ENCODE measurements around the gene ZXDC. TPM values are rescaled to one million over a fixed set of nuclear protein-coding genes. Genes with fewer than 3 reads are reported as not detected.

The ZXDC gene
- total and polyA plus RNA-seq, 9 donors = 14.4 to 47.3 (median 32.7) TPM

- DNase-seq = no peak
- 88 to 92% (median 92%) methylated on average over 1 of the region's 1 CpG for WGBS, 3 donors
- intact Hi-C loops (cut with DNase I) = no loop called here
- TF ChIP-seq POLR2A (IDR thresholded peaks at IDR 0.05) (no peak), EP300 (IDR thresholded peaks at IDR 0.05) (no peak)
- TF ChIP-seq, protein P1, sequence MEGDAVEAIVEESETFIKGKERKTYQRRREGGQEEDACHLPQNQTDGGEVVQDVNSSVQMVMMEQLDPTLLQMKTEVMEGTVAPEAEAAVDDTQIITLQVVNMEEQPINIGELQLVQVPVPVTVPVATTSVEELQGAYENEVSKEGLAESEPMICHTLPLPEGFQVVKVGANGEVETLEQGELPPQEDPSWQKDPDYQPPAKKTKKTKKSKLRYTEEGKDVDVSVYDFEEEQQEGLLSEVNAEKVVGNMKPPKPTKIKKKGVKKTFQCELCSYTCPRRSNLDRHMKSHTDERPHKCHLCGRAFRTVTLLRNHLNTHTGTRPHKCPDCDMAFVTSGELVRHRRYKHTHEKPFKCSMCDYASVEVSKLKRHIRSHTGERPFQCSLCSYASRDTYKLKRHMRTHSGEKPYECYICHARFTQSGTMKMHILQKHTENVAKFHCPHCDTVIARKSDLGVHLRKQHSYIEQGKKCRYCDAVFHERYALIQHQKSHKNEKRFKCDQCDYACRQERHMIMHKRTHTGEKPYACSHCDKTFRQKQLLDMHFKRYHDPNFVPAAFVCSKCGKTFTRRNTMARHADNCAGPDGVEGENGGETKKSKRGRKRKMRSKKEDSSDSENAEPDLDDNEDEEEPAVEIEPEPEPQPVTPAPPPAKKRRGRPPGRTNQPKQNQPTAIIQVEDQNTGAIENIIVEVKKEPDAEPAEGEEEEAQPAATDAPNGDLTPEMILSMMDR (IDR thresholded peaks at IDR 0.05) = no peak
- Histone ChIP-seq H3K9me3 (no peaks in the 10 kb centered on the region), H3K4me1 (ENCODE audit: insufficient read depth) (no peaks in the 10 kb centered on the region), H3K36me3 (no peaks in the 10 kb centered on the region), H3K27me3 (no peaks in the 10 kb centered on the region), H3K27ac (no peak overlapping the region), H3K4me3 (no peak overlapping the region)
Measured at GRCh38 chr3:126502656-126503055, 27.0 kb upstream of the ZXDC start.

DNA sequence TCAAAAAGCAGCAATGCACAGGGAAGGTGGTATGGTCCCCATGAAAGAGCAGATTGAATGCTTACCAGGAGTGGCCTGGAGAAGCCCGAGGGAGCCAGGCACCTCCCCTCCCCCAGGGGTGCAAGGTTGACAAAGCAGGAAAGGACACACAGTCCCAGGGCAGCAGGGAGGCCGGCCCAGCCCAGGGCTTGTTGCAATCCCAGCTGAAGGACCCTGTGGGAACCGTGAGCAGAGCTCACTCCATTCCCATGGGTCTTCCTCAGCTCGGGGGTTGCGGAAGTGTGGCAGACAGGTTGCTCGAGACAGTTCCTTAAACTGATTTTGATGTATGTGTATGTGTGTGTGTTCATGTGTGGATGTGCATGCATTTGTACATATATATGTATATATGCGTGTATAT is 26.0 kb upstream of the ZXDC start:
- no peaks in the 10 kb centered on the region for H3K4me1 ChIP-seq (ENCODE audit: insufficient read depth)
- intact Hi-C loops (cut with DNase I) = no loop called here
- H3K27ac ChIP-seq = no peak overlapping the region
- DNase-seq = no peak
- H3K27me3 ChIP-seq = no peaks in the 10 kb centered on the region
- no peaks in the 10 kb centered on the region for H3K9me3 ChIP-seq
- WGBS, 3 donors = 51 to 56% (median 53%) methylated on average over 7 of the region's 7 CpGs
- TF ChIP-seq, protein P1 (IDR thresholded peaks at IDR 0.05) = no peak
- TF ChIP-seq POLR2A (IDR thresholded peaks at IDR 0.05) = no peak
- no peak for TF ChIP-seq EP300 (IDR thresholded peaks at IDR 0.05)
- no peak overlapping the region for H3K4me3 ChIP-seq
- no peaks in the 10 kb centered on the region for H3K36me3 ChIP-seq

DNA sequence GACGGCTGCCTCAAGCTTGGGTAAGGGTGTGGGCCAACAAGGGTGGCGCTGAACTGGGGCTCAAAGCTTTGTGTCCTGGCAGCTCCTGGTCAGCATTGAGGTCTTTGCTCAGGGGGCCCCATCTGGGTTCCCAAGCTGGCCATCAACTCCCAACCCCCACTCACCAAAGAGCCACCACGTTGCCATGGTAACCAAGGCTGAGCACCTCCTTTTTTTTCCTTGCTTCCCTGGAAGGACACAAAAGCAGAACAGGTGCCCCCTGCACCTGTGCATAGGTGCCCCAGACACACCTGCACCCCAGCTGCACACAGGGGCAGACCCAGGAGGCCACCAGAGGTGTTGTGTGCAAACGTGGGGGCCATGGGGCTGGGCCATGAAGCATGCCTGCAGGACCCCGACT is 25.4 kb upstream of the ZXDC start:
- Histone ChIP-seq H3K27me3 (no peaks in the 10 kb centered on the region), H3K9me3 (no peaks in the 10 kb centered on the region), H3K27ac (no peak overlapping the region), H3K36me3 (no peaks in the 10 kb centered on the region), H3K4me1 (ENCODE audit: insufficient read depth) (no peaks in the 10 kb centered on the region), H3K4me3 (no peak overlapping the region)
- no peak for TF ChIP-seq POLR2A (IDR thresholded peaks at IDR 0.05)
- no peak for TF ChIP-seq EP300 (IDR thresholded peaks at IDR 0.05)
- TF ChIP-seq, protein P1 (IDR thresholded peaks at IDR 0.05) = no peak
- DNase-seq = no peak
- WGBS, 3 donors = 62 to 75% (median 73%) methylated on average over 5 of the region's 5 CpGs
- intact Hi-C loops (cut with DNase I) = no loop called here

DNA sequence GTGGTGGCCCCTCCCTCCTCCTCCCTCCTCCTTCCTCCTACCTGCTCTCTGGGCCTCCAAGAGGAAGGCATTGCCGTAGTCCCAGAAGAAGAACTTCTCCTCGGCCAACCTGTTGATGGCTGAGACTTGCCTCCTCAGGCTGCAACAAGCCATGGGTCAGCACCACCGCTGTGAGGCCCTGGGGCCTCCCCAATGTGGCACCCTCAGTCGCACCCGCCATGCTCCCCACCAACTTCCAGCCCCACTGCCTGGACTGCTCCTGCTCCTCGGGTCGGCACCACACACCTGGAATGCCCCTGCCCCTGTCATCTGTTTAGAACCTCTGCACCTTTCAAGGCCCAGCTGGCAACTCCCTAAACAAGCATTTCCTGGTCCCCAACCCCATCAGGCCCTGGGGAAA is 24.3 kb upstream of the ZXDC start:
- Histone ChIP-seq H3K36me3 (no peaks in the 10 kb centered on the region), H3K4me3 (no peak overlapping the region), H3K27ac (no peak overlapping the region), H3K27me3 (no peaks in the 10 kb centered on the region), H3K9me3 (no peaks in the 10 kb centered on the region), H3K4me1 (ENCODE audit: insufficient read depth) (no peaks in the 10 kb centered on the region)
- WGBS, 3 donors = 79 to 91% (median 85%) methylated on average over 7 of the region's 7 CpGs
- no peak for DNase-seq
- TF ChIP-seq, protein P1 (IDR thresholded peaks at IDR 0.05) = no peak
- TF ChIP-seq POLR2A (IDR thresholded peaks at IDR 0.05) (no peak), EP300 (IDR thresholded peaks at IDR 0.05) (no peak)
- intact Hi-C loops (cut with DNase I) = no loop called here

GRCh38 chr3:126499401-126499800 is 23.7 kb upstream of the ZXDC start:
- intact Hi-C loops (cut with DNase I) = no loop called here
- WGBS, 3 donors = 90 to 95% (median 92%) methylated on average over 9 of the region's 9 CpGs

More at GRCh38 chr3:126499401-126499800, 23.7 kb upstream of the ZXDC start:
- no peak overlapping the region for H3K27ac ChIP-seq
- H3K9me3 ChIP-seq = no peaks in the 10 kb centered on the region
- H3K4me3 ChIP-seq = no peak overlapping the region
- H3K4me1 ChIP-seq (ENCODE audit: insufficient read depth) = no peaks in the 10 kb centered on the region
- H3K27me3 ChIP-seq = no peaks in the 10 kb centered on the region
- DNase-seq = no peak
- TF ChIP-seq, protein P1 (IDR thresholded peaks at IDR 0.05) = no peak
- TF ChIP-seq EP300 (IDR thresholded peaks at IDR 0.05) (no peak), POLR2A (IDR thresholded peaks at IDR 0.05) (no peak)
- H3K36me3 ChIP-seq = no peaks in the 10 kb centered on the region

Data from ovary (tissue), 9 donors.